Measurements from ENCODE around the gene CFAP74. TPM values are rescaled to one million over a fixed set of nuclear protein-coding genes. Genes with fewer than 3 reads are reported as not detected.

Gene CFAP74
- total and polyA plus RNA-seq, 2 donors (not counting 3 experiments of a cell fraction or from before 2014, with no cell fraction given), result not detected

DNA sequence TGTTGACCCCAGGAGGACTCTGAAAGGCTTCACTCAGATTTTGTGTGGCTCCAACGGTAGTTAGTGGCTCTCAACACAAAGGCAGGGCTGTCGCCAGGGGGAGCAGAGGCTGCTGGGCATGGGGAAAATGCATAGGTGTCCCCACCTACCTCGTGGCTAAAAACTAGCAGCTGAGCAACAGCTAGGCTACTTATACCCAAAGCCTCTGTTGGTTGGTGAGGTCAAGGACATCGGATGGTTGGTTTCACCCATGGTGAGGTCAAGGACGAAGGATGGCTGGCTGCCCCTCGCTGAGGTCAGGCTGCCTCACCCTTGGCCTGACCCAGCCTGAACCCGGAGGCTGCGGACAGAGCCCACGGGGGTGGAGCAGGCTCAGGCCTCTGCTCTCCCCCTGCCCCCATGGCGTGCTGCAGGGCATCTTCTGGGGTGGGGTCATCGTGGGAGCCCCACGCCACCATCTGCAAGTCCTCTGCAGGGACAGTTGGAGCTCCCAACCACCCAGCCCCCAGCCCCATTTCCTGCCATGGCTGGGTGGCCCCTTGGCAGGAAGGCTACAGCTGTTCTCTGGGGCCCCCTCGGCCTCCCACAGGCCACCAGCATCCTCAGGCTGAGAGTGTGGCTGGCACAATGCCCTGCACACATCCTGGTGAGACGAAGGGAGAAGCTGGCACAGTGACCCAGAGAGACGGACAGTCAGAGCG lies 104.2 kb downstream of the CFAP74 start:
- no TSS peak for BruUV-seq (replicated peaks)
- H3K4me2 ChIP-seq (ENCODE audit: insufficient read depth, low read length), result no peak overlapping the region
- TF ChIP-seq JUN (IDR thresholded peaks at IDR 0.05; ENCODE audit: borderline replicate concordance, insufficient read depth, insufficient read length, low read depth) (no peak), POLR2AphosphoS5 (IDR thresholded peaks at IDR 0.05; ENCODE audit: insufficient read depth, low read depth, low read length) (no peak)
- no peak overlapping the region for H3K27ac ChIP-seq (ENCODE audit: insufficient read depth, low read depth, low read length)
- H2AFZ ChIP-seq (ENCODE audit: low read depth, low read length), result no peak overlapping the region
- H3K9me1 ChIP-seq (replicated peaks; ENCODE audit: control insufficient read depth, extremely low read depth, insufficient read depth, low read length), result no peaks in the 10 kb centered on the region
- H3K9me3 ChIP-seq (replicated peaks; ENCODE audit: control insufficient read depth, insufficient read depth, low read length), result no peaks in the 10 kb centered on the region
- no peak overlapping the region for H3K4me3 ChIP-seq (replicated peaks in 1 of 3; ENCODE audit: insufficient read depth in 1 of 3, low read depth in 1 of 3, low read length in 3 of 3)
- no peak overlapping the region for H3K9ac ChIP-seq (replicated peaks; ENCODE audit: extremely low read depth, insufficient read depth, low read length)
- H4K20me1 ChIP-seq (replicated peaks; ENCODE audit: control insufficient read depth, extremely low read depth, insufficient read depth, low read length), result no peaks in the 10 kb centered on the region
- H3K27me3 ChIP-seq (ENCODE audit: control insufficient read depth in 2 of 2, insufficient read depth in 2 of 2, low read length in 2 of 2), result no peaks in the 10 kb centered on the region
- ChIA-PET CTCF (interaction anchor here (1.7 kb wide), 1 partner anchor 9 kb away, joined by 6 read pairs; no protein-coding TSS in a partner anchor), POLR2A (no interaction called here)
- H3K36me3 ChIP-seq (ENCODE audit: control insufficient read depth in 2 of 2, extremely low read depth in 1 of 2, insufficient read depth in 2 of 2, low read length in 2 of 2), result no peaks in the 10 kb centered on the region
- H3K79me2 ChIP-seq (ENCODE audit: control insufficient read depth, insufficient read depth, low read length), result no peaks in the 10 kb centered on the region
- dilution Hi-C loops (cut with MboI; ENCODE audit: extremely low pct_ligation_motif_present, low sequenced_read_pairs) (no loop called here), intact Hi-C loops (cut with micrococcal nuclease) (no loop called here)
- DNase-seq (ENCODE audit: low read depth, low spot score) (no peak), FAIRE-seq (no peak)
- no peaks in the 10 kb centered on the region for H3K4me1 ChIP-seq (ENCODE audit: control insufficient read depth, extremely low read depth, insufficient read depth, low read length)

DNA sequence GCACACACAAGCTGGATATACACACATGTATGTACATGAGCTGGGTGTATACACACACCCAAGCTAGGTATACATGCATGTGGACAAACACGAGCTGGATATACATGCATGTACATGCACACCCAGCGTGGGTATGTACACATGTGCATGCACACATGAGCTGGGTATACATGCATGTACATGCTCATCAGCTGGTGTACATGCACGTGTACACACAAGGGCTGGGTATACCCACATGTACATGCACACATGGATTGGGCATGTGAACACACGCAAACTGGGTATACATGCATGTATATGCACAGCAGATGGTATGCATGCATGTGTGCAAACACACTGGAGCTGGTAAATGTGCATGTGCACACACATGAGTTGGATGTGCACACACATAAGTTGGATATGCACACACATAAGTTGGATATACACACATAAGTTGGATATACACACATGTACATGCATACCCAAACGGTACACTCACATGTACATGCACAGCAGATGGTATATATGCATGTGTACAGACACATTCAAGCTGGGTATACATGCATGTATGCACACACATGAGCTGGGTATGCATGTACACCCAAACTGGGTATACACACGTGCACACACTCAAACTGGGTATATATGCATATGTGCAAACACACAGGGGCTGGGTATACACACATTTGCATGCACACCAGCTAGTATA lies 105.2 kb downstream of the CFAP74 start:
- no peaks in the 10 kb centered on the region for H4K20me1 ChIP-seq (replicated peaks; ENCODE audit: control insufficient read depth, extremely low read depth, insufficient read depth, low read length)
- dilution Hi-C loops (cut with MboI; ENCODE audit: extremely low pct_ligation_motif_present, low sequenced_read_pairs), result no loop called here
- ChIA-PET POLR2A (no interaction called here), CTCF (interaction anchor here (1.4 to 2.6 kb wide), 2 partner anchors 7 to 40 kb away, joined by 4 to 15 read pairs; no protein-coding TSS in a partner anchor)
- H3K4me1 ChIP-seq (ENCODE audit: control insufficient read depth, extremely low read depth, insufficient read depth, low read length), result no peaks in the 10 kb centered on the region
- H3K9me1 ChIP-seq (replicated peaks; ENCODE audit: control insufficient read depth, extremely low read depth, insufficient read depth, low read length), result no peaks in the 10 kb centered on the region
- no TSS peak for BruUV-seq (replicated peaks)
- no peaks in the 10 kb centered on the region for H3K9me3 ChIP-seq (replicated peaks; ENCODE audit: control insufficient read depth, insufficient read depth, low read length)
- no peaks in the 10 kb centered on the region for H3K27me3 ChIP-seq (ENCODE audit: control insufficient read depth in 2 of 2, insufficient read depth in 2 of 2, low read length in 2 of 2)
- H3K79me2 ChIP-seq (ENCODE audit: control insufficient read depth, insufficient read depth, low read length), result no peaks in the 10 kb centered on the region
- intact Hi-C loops (cut with micrococcal nuclease), result no loop called here
- no peak overlapping the region for H3K9ac ChIP-seq (replicated peaks; ENCODE audit: extremely low read depth, insufficient read depth, low read length)
- no peak overlapping the region for H3K4me3 ChIP-seq (replicated peaks in 1 of 3; ENCODE audit: insufficient read depth in 1 of 3, low read depth in 1 of 3, low read length in 3 of 3)
- no peak overlapping the region for H3K27ac ChIP-seq (ENCODE audit: insufficient read depth, low read depth, low read length)
- H3K36me3 ChIP-seq (ENCODE audit: control insufficient read depth in 2 of 2, extremely low read depth in 1 of 2, insufficient read depth in 2 of 2, low read length in 2 of 2), result no peaks in the 10 kb centered on the region
- no peak overlapping the region for H3K4me2 ChIP-seq (ENCODE audit: insufficient read depth, low read length)
- TF ChIP-seq GATA2 (IDR thresholded peaks at IDR 0.05; ENCODE audit: insufficient read depth, insufficient read length, low read depth, low read length) (no peak), MYC (IDR thresholded peaks at IDR 0.05; ENCODE audit: low read depth, low read length) (no peak), CTCF (IDR thresholded peaks at IDR 0.05; ENCODE audit: extremely low read depth in 1 of 2, insufficient read depth in 1 of 2, low read depth in 1 of 2, low read length in 2 of 2) (no peak)
- no peak overlapping the region for H2AFZ ChIP-seq (ENCODE audit: low read depth, low read length)
- DNase-seq (ENCODE audit: low read depth, low spot score), result no peak
- no peak for FAIRE-seq

All from endothelial cell of umbilical vein (primary cell).